ENCODE measurements around the gene TMEM269.
"Not testable (repeated sequence)": the region's sequence is repeated elsewhere in the genome, so short reads cannot be mapped to it uniquely, and the experiment has no call there.

TMEM269 gene

DNA sequence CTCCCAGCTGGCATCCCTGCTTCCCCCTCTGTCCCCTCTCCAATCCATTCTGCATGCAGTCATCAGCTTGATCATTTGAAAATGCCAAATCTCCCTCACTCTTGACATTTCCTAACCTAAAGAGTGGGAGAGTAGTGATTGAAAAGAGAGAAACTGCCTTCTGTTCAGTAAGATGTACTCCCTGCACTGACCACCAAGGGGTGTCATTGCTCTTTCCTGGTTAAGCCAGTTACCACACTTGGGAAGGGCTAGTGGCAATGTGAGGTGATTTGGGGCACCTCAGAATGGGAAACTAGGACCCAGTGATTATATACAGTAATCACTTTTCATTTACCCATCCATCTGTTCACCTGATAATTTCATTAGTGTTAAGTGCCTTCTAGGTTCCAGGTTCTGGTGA, 6.9 kb upstream of the TMEM269 start:
- DNase-seq = peak; percentile 64 to 67 (median 65)

DNA sequence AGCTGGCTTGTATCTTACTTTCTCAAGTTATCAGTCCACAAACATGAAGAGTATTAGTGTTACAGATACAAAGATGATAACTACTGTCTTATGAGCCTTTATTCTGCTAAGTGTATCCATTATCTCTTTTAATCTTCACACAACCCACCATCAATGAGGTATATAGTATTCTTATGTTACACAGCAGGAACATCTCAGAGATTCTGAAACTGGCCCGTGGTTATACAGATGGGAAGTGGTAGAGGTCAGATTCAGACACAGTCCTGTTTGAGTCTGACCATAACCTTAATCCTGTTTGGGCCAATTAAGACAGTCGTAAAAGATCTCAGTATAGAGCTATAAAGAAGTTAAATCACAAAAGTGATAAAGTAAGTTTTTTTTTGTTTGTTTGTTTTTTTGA, 5.1 kb upstream of the TMEM269 start:
- DNase-seq = no peak

DNA sequence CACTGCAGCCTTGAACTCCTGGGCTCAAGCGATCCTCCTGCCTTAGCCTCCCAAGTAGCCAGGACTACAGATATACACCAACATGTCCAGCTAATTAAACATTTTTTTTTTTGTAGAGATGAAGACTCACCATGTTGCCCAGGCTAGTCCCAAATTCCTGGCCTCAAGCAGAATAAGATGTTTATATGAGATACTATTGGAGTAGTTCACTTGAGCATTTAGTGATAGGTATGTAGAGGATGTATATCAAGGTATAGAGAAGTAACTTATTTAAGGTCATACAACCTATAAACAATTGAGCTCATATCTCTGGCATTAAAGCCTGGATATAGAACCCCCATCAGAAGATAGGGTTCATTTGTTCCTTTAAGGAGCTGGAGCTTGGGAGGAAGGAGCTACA, 4.6 kb upstream of the TMEM269 start:
- DNase-seq = no peak

DNA sequence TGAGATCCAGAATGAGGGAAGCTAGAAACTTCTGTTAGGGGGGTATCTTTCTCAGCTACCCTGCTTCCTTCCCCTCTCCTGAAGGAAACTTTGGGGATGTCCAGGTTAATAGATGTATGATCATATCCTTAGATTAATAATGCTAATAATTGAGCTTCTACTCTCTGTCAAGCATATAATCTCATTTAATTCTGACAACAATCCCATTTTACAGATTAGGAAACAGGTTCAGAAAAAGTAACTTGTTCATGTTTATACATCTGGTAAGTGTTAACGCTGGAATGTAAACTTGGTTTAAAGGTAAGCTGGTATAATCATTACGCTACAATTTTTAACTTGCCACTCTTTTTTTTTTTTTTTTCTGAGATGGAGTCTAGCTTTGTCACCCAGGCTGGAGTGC, 1.7 kb upstream of the TMEM269 start:
- DNase-seq = no peak

DNA sequence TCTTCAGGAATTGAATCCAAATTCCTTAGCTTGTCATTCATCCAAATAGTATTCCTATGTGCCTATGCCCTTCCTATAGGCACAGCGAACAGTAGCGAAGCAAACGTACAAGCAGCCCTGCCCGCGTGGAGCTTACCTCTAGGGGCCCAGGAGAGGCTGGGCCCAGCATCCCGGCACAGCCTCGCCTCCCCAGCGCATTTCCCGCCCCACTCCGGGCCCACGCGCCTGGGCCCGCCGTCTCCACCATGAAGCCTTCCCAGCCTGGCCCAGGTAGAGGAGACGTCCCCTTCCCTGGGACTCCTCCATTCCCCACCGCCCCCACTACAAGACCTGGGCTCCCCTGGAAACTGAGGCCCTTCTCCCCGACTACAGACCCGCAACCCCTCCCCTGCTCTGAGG, 245 bp upstream of the TMEM269 start:
- DNase-seq = no peak

DNA sequence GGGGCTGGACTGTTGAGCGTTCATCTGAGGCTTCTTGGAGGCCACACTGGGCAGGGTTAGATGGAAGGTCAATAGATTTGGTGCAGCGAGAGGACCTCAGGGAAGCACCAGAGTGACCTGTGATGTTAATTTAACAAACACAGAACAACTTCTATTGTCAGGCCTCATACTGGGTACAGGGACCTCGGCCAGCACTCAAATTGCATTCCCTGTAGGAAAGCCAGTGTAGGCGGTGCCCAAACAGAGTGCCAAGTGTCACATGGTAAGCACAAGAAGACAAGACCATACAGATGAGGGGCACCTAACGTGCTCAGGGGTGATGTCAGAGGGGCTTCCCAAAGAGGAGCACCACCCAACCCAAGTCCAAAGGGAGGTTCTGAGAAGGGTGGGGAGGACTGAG, 1.3 kb downstream of the TMEM269 start:
- DNase-seq = no peak

DNA sequence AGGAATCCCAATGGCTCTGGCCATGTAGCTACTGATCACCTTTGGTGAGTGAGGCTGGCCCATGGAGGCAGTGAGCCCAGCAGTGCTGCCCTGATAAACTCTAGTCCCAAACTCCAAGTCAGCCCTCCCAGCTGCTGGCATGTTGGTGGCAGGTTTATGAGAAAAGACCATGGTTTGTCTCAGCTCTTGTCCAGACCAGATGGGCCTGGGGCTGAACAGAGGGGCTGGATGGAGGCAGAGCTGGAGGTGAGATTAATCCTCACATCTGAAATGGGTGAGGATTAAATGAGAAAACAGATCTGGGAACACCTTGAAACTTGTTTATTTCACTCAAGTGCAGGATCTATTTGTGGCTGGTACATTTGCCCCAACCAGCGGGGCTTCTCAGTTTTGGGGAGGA, 3.2 kb downstream of the TMEM269 start:
- no peak for DNase-seq

DNA sequence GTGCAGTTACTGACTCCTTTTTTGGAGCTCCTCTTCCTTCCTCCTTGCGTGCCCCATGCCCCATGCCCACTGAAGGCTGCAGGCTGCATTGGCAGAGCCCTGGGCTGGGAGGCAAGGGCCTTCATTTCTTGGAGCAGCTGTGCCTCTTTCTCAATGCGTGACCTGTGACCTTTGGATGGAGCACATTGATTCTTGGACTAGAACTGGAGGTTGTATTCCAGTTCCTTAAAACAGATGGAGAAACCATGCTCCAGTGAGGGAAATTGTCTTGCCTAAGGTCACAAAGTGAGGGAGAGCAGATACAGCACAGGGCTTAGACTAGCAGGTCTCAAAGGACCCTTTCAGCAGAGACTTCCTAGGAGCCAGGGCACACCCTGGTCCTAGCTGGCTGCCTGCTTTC, 9.0 kb downstream of the TMEM269 start:
- no peak for DNase-seq

DNA sequence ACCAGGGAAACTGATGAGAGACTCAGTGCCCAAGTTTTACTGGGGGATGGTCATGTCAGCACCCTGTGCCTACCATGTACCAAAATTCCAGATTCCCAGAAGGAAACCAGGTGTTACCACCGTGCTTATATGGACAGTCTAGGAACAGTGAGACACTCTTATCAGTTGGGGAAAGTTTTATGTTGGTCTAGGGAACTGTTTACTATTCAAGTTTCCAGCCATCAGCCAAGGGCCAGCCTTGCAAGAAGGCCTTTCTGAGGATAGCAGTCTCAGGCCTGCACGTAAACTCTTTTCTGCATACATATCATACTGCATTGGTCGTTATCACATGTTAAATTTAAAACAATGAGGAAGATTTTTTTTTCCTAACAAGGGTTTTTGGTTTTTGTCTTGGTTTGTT, 12.6 kb downstream of the TMEM269 start:
- no peak for DNase-seq

DNA sequence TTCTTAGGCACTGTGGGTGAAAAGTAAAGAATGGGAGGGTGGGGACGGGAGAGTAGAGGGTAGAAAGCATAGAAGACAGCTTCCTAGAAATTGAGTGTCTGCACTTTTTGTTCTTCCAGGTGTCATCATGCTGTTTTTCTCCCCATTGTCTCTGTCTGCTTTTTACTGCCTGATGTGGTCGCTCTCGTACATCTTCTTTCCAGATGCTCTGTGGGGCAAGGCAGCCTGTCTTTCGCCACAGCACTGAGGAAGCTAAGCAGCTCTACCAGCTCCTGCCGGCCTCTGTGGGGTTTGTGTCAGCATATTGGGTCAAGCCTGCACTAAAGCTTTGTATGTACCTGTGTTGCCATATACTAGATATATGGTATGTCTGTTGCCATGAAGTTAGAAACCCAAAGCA, 13.2 kb downstream of the TMEM269 start:
- DNase-seq = no peak

DNA sequence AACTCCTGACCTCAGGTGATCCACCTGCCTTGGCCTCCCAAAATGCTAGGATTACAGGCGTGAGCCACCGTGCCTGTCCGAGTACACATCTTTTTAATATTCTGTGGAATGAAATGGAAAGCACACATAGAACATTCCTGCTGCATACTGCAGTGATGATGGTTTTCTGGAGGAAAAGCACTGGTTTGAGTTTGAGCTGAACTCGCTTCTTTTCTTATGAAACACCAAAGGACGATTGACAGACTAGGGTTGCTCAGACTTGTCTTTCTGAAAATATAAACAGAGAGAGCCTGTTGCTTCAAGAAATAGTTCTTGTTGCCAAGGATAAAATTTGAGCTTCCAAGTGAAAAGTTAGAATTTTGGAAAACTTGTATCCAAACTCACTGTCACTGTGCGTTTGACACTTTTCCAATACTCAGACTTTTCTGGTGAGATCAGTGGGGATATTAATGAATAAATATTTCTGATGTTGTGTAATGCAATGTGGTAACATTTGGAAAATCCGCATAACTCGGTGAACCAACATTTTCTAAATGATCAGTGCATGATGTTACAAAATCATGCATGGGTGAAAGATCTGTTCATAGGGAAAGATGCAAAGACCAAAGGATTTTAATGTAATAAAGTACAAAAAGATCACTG, 17.2 kb downstream of the TMEM269 start:
- DNase-seq = no peak

DNA sequence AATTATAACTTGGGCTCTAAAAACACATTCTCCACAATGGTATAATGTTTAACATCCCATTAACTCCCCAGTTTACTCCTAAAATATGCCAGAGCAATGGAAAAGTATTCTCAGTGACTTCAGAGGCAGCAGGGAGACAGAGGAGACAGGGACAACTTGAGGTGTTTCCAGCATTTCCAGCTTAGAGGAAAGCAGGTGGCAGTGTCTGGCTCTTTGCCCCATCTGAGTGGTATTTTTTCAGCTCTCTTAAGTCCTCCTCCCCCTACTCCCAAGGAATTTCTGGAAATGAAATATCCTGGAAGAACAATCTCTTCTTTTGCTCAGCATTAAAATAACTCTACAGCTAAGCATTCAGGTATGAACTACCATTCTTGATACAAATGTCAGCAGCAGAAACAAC, 21.4 kb downstream of the TMEM269 start:
- no peak for DNase-seq

DNA sequence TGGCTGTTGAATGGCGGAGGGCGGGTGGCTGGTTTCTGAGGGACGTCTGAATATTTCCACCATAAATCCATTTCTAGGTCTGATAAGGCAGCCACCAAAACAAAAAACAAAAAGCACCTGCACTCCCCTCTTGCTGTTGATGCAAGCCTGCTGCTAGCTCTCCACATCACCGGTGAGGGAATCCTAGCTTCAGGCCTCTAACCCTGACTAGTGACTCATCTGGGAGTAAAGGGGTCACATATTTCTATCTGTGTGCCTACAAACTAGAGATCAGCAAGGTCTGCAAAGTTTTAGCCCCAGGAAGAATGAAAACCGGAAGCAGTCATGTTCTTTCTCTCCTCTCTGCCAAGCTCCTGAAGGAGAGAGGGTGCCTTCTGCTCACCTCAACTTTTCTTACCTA, 21.8 kb downstream of the TMEM269 start:
- DNase-seq = no peak

DNA sequence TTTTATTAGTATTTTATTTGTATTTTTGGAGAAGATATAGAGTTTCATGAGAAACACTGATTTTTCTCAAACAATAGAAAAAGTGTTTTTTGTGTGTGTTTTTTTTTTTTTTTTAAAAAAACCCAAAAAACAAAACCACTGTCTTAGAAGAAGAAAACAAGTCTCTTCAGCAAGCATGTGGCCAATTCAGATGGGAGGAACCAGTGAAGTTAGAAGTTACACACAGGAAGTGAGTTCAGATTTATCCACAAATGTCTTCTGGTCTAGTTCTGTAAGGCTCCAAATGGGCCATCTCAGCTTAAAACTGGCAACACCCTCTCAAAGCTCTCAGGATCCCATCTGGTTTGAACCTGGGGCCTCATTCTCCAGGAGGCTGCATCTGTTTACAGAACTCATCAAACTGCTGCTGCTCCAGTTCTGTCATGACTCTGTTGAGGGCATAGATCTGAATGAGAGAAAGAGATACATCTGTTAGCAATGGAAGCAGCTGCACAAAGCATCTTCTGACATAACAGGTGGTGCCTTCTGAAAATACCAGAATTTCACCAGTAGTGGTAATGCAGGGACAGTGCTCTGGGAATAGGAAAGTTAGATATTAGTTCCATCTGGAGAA, 22.4 kb downstream of the TMEM269 start:
- no peak for DNase-seq

DNA sequence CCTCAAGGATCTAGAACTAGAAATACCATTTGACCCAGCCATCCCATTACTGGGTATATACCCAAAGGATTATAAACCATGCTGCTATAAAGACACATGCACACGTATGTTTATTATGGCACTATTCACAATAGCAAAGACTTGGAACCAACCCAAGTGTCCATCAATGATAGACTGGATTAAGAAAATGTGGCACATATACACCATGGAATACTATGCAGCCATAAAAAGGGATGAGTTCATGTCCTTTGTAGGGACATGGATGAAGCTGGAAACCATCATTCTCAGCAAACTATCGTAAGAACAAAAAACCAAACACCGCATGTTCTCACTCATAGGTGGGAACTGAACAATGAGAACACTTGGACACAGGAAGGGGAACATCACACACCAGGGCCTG, 30.0 kb downstream of the TMEM269 start:
- DNase-seq = not testable (repeated sequence)

DNA sequence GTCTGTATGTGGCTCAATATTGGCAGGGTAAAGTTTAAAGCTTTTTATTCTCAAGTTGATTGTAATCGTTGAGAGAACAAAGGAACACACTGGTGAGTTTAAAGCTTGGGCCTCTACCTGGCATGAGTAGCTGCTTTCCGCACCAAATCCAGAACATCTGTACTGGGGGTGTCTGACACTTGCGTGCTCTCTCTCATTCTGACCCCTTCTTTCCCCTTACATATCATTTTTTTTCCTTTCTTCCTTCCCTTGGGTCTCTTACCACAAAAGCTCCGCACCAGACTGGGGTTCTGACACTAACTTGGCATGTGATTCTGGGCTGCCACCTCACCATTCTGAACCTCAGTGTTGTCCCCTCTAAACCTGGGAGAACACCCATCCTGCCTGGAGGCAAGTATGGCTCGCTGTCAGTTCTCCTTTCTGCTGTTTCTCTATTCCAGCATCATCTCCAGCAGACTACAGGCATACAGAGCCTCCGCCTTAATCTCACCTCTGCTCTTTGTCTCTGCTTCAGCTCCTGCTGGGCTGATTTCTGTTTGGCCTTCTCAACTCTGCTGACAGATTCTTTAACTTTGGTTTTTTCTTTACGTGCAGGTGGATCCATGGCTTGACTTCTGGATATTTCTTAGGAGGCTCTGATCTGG, 31.3 kb downstream of the TMEM269 start:
- peak; percentile 15 to 30 (median 17) for DNase-seq

DNA sequence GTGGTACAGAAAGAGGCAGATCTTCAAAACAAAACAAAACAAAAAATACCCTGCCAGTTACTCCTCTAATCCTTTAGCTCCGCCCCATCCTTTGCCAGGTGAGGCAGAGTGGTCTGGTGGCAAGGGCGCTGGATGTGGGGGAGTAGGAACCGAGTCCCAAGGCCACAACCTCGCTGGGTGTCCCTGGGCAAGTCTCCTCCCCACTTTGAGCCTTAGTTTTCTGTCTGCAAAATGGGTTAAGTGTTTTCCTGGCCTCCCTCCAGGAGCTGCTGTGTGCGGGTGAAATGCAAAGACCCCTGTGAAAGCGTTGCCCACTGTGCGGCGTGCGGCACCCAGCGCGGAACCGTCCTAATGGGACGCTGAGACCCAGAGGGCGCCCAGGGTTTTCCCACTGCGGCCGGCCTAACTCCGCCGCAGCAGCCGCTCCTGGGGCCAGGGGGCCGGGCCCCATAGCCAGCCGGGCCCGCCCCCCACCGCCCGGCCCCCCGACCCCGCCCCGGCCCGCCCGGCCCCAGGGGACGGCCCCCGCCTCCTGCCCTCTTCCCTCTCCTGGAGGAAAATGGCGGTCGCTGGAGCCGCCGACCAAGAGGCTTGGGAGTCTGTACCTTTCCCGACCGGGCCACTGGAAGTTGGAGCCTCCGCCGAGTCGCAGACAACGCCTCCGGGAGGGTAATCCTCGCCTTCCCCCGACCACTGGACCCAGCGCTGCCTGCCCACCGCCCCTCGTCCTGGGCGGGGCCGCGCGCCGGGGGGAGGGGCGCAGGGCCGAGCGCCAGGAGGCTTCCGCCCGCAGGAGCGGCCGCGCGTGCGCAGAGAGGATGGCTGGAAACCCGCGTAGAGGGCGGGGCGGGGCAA, 32.0 kb downstream of the TMEM269 start, which contains the start of the genes ERMAP and SVBP:
TSS of gene ERMAP (plus strand) at position 538 of the 855 bp plus-strand sequence. CDS start 13,327 bp downstream, outside the sequence.
TSS of gene SVBP (minus strand) at position 813 of the 855 bp plus-strand sequence. CDS start 853 bp downstream, outside the sequence.
- DNase-seq = peak; percentile 94 to 98 (median 98)

DNA sequence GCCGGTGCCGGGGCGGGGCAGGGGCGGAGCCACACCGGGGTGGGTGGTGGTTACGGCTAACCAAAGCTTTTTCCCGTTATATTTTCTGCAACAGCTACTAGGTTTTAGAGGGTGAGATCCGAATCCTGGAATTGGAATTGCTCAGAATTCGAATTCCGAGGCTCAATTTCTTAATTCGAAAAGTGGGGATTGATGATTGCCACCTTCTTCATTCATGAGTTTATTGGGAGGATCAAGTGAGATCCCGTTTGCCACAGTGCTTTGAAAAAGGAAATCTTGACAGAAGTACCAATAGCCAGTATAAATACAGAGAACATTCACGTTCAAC, 32.6 kb downstream of the TMEM269 start:
- no peak for DNase-seq

DNA sequence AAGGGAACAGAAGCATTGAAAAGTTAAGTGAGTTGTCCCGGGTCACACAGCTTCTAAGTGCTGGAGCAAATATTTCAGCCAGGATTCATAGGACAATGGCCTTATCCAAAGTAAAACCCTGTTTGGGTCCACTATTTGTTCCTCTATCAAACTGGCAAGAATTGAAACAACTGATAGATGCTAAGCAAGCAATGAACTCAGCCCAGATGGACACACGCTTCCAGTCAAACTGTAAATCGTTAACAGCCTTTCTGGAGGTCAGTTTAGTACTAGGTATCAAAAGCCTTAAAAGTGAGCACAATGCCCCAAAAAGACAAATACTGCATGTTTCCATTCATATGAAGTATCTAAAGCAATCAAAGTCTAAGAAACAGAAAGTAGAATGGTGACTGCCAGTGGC, 33.2 kb downstream of the TMEM269 start:
- DNase-seq = no peak

DNA sequence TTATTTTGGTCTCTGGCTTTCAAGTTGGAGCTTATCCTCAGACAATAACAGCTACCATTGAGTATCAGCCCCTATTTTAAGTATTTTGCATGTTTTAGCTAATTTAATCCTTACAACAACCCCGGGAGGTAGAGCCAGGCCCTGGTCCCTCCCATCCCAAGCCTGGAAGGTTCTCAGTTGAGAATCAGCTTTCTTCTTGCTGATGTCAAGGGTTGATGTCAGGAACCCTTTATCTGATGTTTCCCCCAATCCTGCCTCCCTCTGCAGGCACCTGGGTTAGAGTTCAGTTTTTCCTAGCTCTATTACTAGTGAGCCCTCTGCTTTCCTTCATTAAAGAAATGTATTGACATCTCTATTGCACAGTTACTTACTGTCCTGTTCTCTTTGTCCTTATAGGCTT, 36.0 kb downstream of the TMEM269 start:
- DNase-seq = no peak

DNA sequence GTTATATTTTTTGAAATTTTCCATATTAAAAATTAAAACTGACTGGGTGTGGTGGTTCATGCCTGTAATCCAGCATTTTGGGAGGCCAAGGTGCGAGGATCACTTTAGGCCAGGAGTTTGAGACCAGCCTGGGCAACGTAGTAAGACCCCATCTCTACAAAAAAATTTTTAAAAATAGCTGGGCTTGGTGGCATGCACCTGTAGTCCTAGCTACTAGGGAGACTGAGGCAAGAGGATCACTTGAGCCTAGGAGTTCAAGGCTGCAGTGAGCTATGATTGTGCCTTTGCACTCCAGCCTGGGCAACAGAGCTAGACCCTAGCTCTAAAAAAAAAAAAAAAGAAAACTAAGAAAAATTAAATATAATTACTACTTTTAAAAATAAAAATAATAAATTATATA, 36.9 kb downstream of the TMEM269 start:
- no peak for DNase-seq

DNA sequence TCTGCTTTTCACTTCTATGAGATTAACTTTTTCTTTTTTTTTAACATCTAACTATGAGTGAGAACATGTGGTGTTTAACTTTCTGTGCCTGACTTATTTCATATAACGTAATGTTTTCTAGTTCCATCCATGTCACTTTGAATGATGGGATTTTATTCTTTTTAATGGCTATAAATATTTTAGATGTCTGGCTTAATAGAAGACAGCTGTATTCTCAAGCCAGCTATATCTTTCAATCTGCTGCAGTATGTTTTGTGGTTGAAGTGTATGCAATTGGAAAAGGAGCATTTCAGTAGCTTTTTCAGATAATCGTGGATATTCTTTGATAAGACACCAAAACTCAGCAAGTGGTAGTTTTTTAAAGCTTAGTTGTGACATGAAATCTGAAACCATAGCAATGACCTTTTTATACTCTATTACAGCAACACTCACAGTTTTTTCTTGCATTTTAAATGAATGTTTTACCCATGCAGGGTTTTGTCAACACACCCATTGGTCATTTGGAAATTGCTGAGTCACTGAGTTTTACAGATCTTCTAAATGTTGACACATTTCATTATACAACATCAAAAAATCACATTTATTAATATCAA, 38.1 kb downstream of the TMEM269 start:
- peak in 2 of 3 donors; percentile 28 to 32 for DNase-seq

DNA sequence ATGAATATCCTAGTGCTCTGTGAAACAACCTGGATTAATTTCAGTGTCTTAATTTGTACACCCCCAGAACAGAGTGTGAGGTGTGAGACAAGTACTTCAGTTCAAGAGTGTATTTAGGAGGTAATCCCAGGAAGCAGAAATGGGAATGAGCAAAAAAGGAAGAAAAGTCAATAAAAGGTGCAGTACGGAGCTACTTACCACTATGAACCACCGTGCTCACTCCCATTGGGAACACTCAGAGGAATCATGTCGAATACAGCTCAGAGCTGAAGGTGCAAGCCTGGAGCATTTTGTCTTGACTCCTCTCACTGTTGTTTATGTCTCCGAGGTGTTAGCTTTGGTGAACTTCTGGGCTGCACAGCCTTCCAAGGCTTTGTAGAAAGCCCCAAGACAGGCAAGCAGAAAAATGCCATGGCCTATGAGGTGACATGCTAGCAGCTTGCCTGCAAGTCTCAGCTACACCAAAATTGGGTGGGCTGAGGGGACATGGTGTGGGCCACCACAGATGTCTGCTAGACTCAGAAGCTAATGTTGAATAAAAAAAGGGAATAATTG, 39.8 kb downstream of the TMEM269 start:
- DNase-seq = no peak
